ENCODE measurements around the gene RAB3IL1.

RAB3IL1 gene

DNA sequence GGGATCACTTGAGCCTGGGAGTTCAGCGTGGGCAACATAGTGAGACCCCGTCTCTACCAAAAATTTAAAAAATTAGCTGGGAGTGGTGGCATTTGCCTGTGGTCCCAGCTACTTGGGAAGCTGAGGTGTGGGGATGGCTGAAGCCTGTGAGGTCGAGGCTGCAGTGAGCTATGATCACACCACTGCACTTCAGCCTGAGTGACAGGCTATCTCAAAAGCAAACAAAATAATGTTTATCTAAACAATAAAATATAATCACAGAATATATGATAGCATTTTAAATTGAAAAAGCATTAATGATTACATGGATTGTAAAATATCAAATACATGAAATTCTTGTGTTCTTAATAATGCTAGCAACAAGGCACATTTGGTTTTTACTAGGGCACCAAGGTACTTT is 35.5 kb upstream of the RAB3IL1 start:
- DNase-seq (ENCODE audit: low read depth): no peak

DNA sequence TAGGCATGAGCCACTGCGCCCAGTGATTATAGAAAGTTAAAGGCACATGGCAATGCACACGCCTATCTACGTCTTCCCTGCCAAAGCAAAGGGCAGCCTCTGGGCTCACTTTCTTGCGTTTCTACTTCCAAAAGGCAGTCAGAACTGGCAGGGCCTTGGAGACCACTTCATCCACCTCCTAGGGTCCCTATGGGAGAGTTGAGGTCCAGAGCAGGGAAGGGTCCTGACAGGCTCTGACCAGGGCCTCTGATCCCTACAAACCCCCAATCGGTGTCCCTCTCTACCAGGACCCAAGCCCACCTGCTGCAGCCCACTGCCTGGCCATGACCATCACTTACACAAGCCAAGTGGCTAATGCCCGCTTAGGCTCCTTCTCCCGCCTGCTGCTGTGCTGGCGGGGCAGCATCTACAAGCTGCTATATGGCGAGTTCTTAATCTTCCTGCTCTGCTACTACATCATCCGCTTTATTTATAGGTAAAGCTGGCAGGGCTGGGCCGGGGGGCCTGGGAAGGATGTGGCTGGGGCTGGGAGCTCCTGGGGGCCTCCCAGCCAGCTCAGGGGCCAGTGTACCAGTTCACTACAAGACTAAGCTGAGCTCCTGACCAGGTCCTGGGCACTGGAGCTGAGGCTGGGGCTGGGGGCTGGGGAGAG is 34.2 kb upstream of the RAB3IL1 start:
- no peak for DNase-seq (ENCODE audit: low read depth)

DNA sequence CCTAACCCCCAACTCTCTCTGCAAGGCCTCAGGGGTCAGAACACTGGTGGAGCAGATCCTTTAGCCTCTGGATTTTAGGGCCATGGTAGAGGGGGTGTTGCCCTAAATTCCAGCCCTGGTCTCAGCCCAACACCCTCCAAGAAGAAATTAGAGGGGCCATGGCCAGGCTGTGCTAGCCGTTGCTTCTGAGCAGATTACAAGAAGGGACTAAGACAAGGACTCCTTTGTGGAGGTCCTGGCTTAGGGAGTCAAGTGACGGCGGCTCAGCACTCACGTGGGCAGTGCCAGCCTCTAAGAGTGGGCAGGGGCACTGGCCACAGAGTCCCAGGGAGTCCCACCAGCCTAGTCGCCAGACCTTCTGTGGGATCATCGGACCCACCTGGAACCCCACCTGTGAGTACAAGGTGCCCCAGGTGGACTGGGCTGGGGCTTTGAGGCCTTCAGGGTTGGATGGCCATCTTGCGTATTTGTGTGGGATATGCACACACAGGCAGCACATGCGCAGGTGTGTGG is 32.7 kb upstream of the RAB3IL1 start, which contains the start of gene BEST1:
Gene BEST1, plus strand, starts transcription at position 317 of the 513 bp plus-strand sequence. CDS start 1,456 bp downstream, outside the sequence.
- no peak for DNase-seq (ENCODE audit: low read depth)

DNA sequence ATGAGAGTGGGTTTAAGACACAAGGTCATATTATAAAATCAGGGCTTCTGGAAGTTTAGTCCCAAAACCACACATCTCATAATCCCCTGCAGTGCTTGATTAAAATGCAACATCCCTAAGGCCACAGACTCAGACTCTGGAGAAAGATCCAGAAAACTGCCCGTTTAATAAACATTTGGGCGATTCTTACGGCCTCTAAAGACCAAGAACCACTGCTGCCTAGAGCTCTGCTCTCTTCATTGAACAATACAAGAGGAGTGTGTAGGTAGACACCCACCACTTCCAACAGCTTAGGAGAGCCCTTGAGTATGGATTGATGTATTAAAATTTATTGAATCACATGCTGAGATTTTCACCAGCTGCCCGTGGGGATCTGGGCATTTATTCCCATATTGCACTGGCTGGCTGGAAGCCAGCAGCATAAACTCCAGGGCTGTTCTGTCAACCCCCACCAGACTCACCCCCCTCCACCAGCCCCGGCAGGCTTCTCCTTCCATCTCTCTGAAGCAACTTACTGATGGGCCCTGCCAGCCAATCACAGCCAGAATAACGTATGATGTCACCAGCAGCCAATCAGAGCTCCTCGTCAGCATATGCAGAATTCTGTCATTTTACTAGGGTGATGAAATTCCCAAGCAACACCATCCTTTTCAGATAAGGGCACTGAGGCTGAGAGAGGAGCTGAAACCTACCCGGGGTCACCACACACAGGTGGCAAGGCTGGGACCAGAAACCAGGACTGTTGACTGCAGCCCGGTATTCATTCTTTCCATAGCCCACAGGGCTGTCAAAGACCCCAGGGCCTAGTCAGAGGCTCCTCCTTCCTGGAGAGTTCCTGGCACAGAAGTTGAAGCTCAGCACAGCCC is 32.0 kb upstream of the RAB3IL1 start:
- DNase-seq (ENCODE audit: low read depth): peak; percentile 65

DNA sequence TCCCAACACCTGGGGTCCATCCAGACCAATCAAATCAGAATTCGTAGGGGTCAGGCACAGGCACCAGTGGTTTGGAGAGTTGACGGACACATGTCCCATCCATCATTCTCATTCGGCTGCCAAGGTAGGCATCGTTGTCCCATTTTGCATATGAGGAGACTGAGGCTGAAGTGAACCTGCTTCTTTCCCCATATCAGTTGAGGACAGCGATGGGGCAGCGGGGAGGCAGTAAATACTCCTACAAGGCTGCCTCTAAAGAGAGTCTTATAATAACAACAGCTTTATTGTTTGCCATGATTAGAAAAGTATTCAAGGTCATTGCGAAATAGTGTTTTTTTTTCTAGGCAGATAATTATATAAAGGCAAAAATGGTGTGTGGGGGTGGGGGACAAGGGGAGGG is 31.1 kb upstream of the RAB3IL1 start:
- no peak for DNase-seq (ENCODE audit: low read depth)

DNA sequence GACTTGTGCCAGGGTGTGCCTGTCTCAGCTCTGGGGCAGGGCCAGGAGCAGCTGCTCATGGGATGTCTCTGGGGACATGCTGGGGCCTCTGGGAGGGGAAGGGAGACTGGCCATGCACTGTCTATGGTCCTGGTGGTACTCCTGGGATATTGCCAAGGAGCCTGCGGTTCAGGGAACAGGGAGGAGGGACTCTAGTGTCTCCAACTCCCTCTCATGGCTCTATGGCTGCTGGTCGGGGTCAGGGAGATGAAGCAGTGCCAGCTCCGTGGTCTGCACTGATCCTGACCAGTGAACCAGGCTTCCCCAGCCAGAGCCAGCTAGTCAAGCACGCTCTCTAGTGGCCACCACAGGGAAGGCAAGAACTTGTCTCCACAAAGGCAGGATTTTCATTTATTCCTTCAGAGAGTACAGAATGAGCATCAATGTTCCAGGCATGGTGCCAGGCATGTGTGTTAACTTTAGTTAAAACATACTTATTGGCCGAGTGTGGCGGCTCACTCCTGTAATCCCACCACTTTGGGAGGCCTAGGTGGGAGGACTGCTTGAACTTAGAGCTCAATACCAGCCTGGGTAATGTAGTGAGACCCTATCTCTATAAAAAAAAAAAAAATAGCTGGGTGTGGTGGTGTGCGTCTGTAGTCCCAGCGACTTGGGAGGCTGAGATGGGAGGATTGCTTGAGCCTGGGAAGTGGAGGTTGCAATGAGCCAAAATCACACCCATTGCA is 30.3 kb upstream of the RAB3IL1 start:
- DNase-seq (ENCODE audit: low read depth): peak; percentile 83

DNA sequence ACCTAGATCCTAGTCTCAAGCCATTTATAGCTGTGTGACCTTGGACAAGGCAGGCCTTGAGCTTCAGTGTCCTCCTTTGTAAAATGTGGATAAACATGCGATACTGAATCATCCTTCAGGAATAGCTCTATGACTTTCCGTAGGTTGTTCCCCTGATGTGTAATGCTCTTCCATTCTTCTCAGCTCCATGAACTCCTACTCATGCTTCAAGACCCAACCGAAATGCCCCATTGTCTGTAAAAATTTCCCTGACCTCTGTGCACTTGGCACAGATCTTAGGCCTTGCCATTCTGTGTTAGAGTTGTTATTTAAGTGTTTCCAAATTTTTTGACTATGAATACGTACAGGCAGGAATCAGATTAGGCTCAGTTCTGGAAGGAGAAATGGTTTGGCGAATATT is 29.5 kb upstream of the RAB3IL1 start:
- DNase-seq (ENCODE audit: low read depth): no peak

DNA sequence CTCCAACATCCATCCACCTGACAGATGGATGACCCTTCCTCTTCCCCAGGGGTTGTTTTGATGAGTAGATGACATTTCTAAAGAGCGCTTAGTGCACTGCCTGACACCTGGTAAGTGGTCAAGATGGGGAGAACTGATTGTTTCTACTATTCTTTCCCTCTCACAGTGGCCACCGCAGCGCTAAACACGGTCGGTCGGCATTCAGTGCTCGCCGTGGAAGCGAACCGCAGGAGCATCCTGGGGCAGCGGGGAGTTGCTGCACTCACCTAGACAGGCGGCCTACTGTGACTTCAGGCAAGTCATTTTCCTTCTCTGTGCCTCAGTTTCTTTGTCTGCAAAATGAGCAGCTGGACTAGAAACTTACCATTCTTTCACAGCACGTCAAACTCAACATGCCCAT is 27.8 kb upstream of the RAB3IL1 start:
- DNase-seq (ENCODE audit: low read depth): no peak

DNA sequence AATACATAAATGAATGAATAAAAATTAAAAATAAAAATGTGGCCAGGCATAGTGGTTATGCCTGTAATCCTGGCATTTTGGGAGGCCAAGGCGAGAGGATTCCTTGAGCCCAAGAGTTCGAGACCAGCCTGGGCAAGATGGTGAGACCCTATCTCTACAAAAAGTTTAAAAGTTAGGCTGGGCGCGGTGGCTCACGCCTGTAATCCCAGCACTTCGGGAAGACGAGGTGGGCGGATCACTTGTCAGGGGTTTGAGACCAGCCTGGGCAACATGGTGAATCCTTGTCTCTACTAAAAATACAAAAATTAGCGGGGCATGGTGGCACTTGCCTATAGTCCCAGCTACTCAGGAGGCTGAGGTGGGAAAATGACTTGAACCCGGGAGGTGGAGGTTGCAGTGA is 23.1 kb upstream of the RAB3IL1 start:
- DNase-seq (ENCODE audit: low read depth): no peak

DNA sequence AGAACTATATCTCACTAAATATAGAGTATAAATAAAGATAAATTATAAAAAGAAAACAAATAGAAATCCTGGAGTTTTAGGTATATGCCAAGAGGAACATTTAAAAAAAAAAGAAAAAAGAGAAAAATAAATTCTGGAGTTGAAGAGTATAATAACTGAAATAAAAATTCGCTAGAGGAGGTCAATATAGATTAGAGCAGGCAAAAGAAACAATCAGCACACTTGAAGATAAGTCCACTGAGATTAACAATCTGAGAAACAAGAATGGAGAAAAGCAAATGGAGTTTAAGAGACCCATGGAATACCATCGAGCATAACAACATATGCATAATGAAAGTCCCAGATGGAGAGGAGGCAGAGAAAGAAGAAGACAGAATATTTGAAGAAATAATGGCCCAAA is 18.5 kb upstream of the RAB3IL1 start:
- no peak for DNase-seq (ENCODE audit: low read depth)

DNA sequence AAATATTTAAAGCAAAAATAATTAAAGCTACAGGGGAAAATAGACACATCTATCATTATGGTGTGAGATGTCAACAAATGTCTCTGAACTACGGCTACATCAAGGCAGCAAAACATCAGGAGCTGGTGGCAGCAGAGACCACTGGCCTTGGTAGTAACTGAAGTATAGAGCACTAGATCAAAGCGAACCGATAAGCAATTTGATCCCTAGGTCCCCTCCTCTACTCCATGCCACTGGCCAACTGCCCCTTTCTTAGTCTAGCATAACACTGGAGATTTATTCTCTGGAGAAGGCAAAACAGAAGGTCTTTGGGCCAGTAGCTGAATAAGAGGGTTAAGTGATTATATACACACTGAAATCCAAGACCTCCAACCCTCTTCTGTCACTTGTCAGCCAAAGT is 13.6 kb upstream of the RAB3IL1 start:
- no peak for DNase-seq (ENCODE audit: low read depth)

DNA sequence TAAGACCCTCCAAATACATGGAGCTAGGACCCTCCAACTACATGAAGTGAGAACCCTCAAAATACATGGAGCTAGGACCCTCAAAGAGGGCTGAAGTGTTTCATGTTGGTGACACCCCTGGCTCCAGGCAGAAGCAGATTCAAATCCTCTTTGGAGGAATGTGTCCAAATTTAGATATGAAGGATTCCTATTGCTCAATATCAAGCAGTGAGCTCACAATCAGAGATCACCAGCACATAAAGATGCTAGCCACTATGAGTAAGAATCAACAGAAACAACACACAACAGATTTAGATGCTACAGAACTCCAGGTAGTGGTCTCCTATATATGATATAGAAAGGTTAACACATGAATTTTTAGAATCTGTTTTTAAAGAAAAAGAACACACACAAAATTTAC is 11.2 kb upstream of the RAB3IL1 start:
- DNase-seq (ENCODE audit: low read depth): no peak

DNA sequence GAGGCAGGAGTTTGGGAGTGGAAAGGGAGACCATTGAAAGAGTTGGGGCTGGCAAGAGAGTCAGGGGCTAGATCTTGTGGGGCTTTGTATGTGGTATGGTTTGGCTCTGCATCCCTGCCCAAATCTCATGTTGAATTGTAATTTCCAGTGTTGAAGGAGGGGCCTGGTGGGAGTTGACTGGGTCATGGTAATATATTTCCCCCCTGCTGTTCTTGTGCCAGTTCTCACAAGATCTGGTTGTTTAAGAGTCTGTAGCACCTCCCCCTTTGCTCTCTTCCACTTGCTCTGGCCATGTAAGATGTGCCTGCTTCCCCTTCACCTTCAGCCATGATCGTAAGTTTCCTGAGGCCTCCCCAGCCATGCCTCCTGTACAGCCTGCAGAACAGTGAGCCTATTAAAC is 10.1 kb upstream of the RAB3IL1 start:
- DNase-seq (ENCODE audit: low read depth): peak; percentile 5

DNA sequence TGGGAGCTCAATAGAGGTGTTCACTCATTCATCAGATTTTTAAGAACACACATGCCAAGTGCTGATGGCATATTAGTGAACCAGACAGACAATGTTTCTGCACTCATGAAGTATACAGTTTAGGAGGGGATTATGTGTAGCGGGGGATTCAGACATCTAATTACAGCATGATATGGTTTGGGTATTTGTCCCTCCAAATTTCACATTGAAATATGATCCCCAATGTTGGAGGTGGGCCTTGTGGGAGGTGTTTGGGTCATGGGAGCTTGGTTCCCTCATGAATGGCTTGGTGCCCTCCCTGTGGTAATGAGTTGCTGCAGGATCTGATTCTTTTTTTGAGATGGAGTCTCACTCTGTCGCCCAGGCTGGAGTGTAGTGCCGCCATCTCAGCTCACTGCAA is 8.9 kb upstream of the RAB3IL1 start:
- no peak for DNase-seq (ENCODE audit: low read depth)

DNA sequence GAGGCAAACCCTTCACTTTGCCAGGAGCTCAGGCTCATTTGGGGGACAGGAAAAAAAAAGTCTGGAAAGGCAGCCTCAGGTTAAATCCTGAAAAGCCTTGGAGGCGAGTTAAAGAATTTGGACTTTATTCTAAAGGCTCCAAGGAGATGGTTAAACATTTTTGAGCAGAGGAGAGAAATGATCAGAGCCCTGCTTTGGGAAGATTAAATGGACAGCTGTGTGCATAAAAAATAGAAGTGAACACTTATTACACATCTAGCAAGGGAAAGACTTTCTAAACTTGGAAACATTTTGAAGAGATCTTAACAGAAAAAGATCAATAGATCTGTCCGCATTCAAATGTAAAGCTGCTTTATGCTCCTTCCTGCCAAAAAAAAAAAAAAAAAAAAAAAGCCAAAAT is 8.4 kb upstream of the RAB3IL1 start:
- DNase-seq (ENCODE audit: low read depth): no peak

DNA sequence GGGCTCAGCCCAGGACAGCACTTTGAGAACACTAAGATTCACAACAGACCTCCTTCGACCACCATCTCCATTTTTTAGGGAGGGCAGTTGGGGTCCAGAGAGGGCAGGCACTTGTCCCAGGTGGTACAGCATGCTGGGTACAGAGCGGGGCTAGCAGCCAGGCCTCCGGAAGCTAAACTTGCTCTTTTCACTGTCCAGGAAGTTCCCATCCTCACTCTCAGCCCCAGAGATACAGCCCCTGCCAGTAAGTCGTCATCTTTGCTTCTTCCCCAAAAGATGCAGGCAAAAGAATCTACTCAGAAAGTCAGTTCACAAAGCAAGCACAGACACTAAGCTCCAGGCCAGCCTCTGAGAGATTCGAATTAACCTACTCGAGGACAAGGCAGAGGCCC is 6.7 kb upstream of the RAB3IL1 start:
- no peak for DNase-seq (ENCODE audit: low read depth)

DNA sequence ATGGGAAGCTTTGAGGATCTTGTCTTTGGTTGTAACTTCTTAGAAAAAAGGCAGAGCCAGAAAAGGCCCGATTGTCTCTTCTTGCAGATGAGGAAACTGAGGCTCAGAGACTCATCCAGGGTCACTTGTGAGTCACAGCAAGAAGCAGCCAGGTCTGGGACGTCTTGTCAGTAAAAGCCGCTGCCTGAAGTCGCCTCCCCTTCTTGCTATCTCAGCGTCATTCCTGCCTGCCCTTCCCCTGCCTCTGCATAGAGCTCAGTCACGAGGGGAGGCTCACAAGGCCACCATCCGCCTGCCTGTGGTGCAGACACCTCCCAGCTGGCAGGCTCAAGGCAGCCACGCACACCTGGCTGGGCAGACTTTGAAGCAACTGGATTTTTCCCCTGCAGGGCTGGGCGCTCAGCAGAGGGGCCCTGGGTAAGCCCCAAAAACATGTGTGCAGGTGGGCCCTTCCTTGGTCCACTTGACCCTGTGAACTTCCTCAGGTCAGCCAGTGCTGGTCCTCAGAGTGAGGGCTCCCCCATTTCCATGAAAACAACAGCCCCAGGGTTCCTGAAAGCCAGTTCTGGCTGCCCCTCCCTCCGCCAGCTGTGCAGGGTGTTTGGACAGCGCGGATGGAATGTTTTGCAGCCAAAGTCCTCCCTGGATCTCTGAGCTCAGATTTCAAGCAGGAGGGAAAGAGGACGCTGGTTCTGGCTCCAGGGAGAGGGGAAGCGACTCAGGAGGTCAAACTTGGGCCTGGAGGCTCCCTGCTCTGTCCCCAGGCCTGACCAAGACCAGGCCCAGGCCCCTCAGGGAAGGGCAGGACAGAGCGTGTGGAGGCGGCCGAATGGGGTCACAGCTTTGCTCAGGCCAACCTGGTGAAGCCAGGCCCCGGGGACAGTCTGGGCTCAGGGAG is 6.0 kb upstream of the RAB3IL1 start:
- DNase-seq (ENCODE audit: low read depth): no peak

DNA sequence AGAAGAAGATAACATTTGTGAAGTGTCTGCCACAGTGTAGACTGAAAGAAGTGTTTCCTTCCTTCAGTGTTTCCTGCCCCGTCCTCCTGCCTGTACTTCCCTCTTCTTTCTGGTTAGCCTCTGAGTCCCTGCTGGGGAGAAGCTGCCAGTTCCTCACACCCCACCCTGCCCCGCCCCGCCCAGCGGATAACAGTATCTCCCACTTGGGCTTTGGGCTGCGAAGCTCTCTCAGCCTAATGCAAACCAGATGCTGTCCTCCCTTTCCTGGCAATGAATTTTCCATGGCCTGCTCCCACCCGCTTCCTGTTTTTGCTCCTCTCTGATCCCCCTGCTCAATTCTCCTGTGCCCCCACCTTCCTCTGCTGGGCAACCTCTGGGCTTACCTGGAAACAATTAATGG is 5.2 kb upstream of the RAB3IL1 start:
- DNase-seq (ENCODE audit: low read depth): no peak

DNA sequence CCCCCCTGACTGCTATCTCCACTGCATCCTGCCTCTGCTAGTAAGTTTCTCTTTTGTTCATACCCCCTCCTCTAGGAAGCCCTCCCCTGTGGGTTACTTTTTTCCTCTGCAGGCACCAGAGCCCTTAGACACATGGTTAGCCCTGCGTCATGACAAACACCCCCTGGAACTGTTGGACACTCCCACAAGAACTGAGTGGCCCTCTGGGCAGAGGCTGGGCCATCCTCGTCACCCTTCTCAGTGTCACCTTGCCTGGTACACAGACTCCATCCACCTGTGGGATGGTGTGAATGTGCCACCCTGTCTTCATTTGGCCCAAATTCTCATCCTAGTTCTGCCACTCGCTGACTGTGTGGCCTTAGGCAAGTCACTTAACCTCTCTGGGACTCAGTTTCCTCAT is 4.1 kb upstream of the RAB3IL1 start:
- no peak for DNase-seq (ENCODE audit: low read depth)

DNA sequence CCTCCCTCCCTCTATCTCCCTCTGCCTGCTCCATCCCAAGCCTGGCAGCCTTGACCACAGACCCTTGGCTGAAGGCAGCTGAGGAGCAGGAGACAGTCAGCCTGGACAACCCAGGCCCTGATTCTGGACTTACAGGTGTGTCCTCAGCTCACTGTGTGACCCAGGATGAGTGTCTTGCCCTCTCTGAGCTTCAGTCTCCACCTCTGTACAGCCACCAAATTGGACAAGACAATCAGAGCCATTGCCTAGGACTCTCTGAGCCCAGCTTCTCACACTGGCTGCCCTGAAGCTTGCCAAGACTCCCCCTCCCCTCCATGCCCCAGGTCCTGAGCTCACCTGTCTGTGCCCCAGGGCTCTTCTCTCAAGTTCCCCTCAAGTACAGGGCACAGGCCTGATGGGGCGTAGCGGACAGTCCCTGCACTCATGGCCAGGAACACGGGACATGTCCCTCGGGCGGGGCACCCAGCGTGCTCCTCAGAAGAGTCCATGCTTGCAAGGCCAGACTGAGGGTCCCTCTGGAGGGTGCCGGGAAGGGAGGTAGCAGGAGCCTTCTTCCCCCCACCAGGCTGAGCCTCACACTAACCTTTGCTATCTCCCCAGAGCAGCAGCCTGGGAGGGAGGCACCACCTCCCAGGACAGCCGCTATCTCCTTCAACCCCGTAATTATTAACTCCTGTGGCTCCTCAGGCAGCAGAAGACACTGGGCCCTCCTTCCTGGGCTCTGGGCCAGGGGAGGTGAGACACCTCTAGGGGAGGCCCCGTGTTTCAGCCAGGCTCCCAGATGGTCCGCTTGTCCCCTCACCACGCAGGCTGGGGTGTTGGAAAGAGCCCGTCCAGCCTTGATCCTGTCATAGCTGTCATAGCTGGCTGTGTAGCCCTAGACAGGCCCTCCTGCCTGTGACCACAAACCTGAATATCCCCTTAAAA is 2.6 kb upstream of the RAB3IL1 start:
- DNase-seq (ENCODE audit: low read depth): no peak
